GM18502 (cell line): Measurements from ENCODE around the gene C4A.
"Not testable (repeated sequence)": the region's sequence is repeated elsewhere in the genome, so short reads cannot be mapped to it uniquely, and the experiment has no call there.

ENCODE experiments used
- ATAC-seq: cut with Tn5 transposase; IDR thresholded peaks from one replicate; pipeline ENCODE4 v1.9.1; 2021; ENCODE audit warnings: mild to moderate bottlenecking; ENCODE audit not compliant: unreplicated experiment, poor library complexity

C4A gene

GRCh38 chr6:31978831-31979230 lies 3.0 kb upstream of the C4A start:
- ATAC-seq = no peak

GRCh38 chr6:31979238-31979898 lies 2.5 kb upstream of the C4A start:
- no peak for ATAC-seq

GRCh38 chr6:31980195-31980876 lies 1.5 kb upstream of the C4A start:
- ATAC-seq = not testable (repeated sequence)

GRCh38 chr6:31980998-31981397 lies 859 bp upstream of the C4A start:
- not testable (repeated sequence) for ATAC-seq

DNA sequence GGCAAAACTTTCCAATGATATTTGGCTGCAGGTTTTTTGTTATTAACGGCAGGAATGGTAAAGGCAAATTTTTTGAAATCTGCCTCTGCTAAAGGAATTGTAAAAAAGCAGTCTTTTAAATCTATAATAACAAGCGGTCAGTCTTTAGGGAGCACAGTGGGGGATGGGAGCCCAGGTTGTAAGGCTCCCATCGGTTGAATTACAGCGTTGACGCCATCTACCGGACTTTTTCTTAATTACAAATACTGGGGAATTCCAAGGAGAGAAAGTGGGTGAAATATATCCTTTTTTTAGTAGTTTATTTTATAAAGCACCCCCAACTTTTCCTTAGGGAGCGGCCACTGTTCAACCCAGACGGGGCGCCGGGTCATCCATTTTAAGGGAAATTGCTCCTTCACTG lies 7.5 kb downstream of the C4A start:
- not testable (repeated sequence) for ATAC-seq

DNA sequence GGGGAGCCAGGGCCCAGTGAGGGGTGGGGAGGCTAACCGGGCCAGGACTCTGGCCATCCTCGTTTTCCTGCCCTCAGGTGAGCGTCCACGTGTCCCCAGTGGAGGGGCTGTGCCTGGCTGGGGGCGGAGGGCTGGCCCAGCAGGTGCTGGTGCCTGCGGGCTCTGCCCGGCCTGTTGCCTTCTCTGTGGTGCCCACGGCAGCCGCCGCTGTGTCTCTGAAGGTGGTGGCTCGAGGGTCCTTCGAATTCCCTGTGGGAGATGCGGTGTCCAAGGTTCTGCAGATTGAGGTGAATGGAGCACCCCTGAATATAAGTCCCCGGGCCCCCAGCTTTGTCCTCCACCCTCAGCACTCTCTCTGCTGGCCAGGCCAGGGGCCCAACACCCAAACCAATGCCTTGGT lies 12.6 kb downstream of the C4A start:
- not testable (repeated sequence) for ATAC-seq

- not testable (repeated sequence) for ATAC-seq
These were observed 14.5 kb downstream of the C4A start for GRCh38 chr6:31996385-31996784.

- not testable (repeated sequence) for ATAC-seq
These were observed 20.9 kb downstream of the C4A start for GRCh38 chr6:32002546-32003268.

- ATAC-seq = not testable (repeated sequence)
These were observed 21.4 kb downstream of the C4A start for GRCh38 chr6:32003301-32003700.

DNA sequence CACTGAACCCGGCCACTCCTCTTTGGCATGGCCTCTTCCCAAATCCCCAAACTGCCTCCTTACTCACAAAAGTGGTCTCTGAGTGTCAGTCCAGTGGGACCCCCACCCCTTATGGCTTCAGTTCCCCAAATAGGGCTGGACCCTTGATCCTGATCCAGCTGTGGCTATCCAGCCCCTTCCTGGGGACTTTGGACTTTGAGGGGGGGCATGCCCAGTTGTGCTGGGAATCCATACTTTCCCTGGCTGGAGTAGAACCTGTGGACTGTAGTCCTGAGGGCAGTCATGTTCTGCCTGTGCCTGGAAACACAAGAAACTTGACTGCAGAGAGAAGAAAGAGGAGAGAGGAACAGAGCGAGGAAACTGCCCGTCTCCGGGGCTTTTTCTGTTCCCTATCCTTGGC lies 22.5 kb downstream of the C4A start:
- ATAC-seq = not testable (repeated sequence)

DNA sequence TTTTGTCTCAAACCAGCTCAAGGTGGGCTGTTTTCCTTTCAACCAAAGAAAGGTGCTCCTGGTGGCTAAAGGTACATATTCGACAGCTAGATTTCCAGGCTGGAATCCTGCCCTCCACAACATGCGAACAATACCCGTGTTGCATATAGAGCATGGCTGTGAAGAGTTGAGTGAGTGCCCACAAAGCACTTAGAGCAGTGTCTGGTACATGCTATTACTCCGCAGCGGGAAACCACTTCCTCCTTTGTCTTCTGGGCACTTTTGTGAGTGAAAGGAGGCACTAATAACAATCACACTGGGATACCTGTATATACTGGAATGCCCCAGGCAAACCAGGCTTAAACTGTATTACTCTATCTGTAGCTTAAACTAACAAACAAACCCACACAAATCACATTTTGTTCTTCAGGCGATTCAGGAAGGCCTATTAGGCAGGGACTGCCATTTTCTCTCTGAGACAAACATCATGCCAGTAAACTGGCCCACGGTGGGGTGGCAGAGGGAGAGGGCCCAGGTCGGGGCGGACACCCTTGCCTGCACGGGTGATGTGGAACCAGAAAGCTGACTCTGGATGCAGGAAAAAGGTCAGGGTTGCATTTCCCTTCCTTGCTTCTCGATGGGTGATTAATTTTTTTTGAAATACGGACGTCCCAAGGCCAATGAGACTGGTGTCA lies 23.1 kb downstream of the C4A start:
- ATAC-seq = not testable (repeated sequence)

GRCh38 chr6:32005538-32005880 lies 23.7 kb downstream of the C4A start:
- not testable (repeated sequence) for ATAC-seq

- not testable (repeated sequence) for ATAC-seq
These were observed 24.2 kb downstream of the C4A start for GRCh38 chr6:32005991-32006529.

- ATAC-seq = not testable (repeated sequence)
These were observed 25.2 kb downstream of the C4A start for GRCh38 chr6:32007086-32007485.

DNA sequence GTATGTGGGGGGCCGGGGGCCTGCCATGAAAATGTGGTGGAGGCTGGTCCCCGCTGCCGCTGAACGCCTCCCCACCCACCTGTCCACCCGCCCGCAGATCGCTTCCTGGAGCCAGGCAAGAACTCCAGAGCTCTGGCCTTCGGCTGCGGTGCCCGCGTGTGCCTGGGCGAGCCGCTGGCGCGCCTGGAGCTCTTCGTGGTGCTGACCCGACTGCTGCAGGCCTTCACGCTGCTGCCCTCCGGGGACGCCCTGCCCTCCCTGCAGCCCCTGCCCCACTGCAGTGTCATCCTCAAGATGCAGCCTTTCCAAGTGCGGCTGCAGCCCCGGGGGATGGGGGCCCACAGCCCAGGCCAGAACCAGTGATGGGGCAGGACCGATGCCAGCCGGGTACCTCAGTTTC lies 26.2 kb downstream of the C4A start:
- not testable (repeated sequence) for ATAC-seq

DNA sequence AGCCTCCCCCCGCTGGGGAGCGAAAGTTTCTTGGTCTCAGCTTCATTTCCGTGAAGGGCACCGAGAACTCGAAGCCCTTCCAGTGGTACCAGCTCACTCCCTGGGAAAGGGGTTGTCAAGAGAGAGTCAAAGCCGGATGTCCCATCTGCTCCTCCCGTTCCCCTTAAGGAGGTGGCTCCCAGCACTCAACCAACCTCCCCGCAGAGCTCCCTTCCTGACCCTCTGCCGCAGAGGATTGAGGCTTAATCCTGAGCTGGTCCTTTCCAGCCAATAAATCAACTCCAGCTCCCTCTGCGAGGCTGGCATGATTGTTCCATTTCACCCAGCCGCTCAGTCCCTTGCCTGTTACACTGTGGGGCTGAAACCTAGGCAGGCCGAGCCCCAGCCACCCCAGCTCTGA lies 26.8 kb downstream of the C4A start:
- not testable (repeated sequence) for ATAC-seq

DNA sequence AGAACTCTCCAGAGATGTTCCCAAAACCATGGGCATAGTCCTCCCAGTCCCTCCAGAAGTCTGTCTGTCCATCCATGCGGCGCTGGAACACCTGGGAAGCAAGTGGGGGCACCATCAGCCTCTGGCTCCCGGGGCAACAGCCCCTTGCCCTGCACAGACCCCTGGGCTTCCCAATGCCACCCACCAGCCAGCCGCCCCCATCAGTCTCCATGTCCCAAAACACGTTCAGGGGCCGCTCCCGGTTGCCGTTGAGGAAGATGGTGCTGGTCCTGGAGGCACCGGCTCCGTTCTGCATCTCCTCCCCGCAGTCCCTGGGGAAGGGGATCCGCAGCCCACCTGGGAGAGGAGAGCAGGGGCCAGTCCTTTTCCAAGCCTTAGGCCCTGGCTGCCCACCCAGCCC lies 27.7 kb downstream of the C4A start:
- ATAC-seq = not testable (repeated sequence)

DNA sequence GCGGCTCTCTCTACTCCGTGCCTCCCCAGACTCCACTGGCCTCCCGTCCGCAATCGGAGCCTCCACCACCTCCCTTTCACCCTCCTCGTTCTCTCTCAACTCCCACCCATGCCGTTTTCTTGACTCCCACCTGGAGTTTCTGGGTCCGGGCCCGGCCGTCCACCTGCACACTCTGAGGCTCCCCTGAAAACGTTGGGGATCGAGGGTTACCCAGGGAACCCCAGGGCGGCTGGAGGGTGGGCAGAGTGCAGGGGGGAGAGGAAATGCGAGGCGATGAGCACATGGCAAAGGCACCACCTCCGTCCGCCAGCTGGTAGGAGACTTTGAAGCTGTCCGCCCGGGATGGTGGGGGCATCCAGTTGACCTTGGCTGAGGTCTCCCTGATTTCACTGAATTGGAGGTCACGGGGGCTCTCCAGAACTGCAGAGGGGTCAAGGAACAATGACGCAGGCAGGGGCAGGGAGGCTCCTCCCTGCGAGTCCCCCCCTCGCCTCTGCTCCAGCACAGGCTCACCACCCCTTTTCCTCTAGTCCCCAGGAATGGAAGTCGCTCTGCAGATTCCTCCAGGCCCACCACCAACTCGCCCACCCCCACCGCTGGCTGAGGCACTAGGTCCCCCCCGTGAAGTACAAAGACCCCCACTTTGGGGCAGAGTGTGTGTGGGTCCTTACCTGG lies 29.1 kb downstream of the C4A start:
- not testable (repeated sequence) for ATAC-seq

DNA sequence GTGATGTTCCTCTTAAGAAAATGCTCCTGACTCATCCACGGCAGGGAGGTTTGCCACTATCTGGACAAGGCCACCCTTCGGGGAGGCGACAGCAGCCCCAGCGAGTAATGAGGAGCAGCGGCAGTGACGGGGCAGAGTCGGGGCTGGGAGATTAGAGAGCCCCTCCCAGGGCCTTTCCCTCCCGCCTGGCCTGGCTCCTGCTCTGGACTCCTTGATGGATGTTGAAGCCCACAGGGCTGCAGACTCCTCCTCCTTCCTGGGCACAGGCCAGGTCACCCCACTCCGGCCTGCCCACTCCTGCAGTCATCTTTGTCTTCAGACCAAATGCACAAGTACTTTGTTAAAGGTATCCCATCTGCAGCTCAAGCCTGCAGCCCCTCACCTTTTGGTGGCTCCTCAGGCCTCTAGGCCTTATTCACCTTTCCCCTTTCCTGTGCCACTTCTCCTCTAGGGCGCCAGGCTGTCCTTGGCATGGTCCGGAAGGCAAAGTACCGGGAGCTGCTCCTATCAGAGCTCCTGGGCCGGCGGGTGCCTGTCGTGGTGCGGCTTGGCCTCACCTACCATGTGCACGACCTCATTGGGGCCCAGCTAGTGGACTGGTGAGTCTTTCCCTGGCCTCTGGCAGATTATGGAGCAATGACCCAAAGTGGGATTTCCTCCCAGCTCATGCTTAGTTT lies 31.2 kb downstream of the C4A start:
- not testable (repeated sequence) for ATAC-seq
